Measurements from ENCODE around the gene HES5. TPM values are rescaled to one million over a fixed set of nuclear protein-coding genes. Genes with fewer than 3 reads are reported as not detected.

Gene HES5
- polyA plus RNA-seq, 1 donor (not counting 4 experiments of a cell fraction or from before 2014, with no cell fraction given), result 0.33 TPM

DNA sequence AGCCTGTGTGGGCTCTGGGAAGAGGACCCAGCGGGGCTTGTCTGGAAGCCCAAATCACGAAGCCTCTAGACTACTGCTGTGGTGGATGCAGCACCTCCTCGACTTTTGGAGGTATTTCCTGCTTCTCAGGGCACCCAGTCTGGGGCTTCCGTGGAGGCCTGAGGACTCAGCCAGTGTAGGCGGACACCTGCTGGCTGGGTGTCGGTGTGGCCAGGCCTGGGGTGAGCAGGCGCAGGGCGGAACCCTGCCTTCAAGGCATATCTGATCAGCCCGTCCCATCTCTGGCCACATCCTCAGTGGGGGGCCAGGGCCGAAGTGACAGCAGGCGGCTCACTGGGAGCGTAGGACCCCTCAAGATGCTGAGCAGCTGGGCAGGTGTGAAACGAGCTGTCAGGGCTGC is 47.0 kb downstream of the HES5 start:
- H3K36me3 ChIP-seq (ENCODE audit: control insufficient read depth in 2 of 2, extremely low read depth in 1 of 2, insufficient read depth in 2 of 2, low read length in 2 of 2), result peaks cover 41 to 51% of the 10 kb centered on the region in 2 experiments
- FAIRE-seq, result no peak
- no peaks in the 10 kb centered on the region for H3K9me3 ChIP-seq (ENCODE audit: control insufficient read depth, low read depth, low read length)
- no peak overlapping the region for H3K4me2 ChIP-seq (ENCODE audit: control insufficient read depth, extremely low read depth, insufficient read depth, low read depth, low read length)
- H3K9me1 ChIP-seq (ENCODE audit: control insufficient read depth, extremely low read depth, insufficient read depth, low read length), result no peaks in the 10 kb centered on the region
- peaks cover 45% of the 10 kb centered on the region for H4K20me1 ChIP-seq (ENCODE audit: control insufficient read depth, extremely low read depth, insufficient read depth, low read length)
- peaks cover 29% of the 10 kb centered on the region for H3K79me2 ChIP-seq (ENCODE audit: control insufficient read depth, insufficient read depth, low read length)
- no peak for DNase-seq (ENCODE audit: low read depth, low spot score)
- TF ChIP-seq EZH2 (IDR thresholded peaks at IDR 0.05; ENCODE audit: low read length), result no peak
- TF ChIP-seq, protein P1, sequence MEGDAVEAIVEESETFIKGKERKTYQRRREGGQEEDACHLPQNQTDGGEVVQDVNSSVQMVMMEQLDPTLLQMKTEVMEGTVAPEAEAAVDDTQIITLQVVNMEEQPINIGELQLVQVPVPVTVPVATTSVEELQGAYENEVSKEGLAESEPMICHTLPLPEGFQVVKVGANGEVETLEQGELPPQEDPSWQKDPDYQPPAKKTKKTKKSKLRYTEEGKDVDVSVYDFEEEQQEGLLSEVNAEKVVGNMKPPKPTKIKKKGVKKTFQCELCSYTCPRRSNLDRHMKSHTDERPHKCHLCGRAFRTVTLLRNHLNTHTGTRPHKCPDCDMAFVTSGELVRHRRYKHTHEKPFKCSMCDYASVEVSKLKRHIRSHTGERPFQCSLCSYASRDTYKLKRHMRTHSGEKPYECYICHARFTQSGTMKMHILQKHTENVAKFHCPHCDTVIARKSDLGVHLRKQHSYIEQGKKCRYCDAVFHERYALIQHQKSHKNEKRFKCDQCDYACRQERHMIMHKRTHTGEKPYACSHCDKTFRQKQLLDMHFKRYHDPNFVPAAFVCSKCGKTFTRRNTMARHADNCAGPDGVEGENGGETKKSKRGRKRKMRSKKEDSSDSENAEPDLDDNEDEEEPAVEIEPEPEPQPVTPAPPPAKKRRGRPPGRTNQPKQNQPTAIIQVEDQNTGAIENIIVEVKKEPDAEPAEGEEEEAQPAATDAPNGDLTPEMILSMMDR (optimal IDR thresholded peaks at IDR 0.05 in 1 of 3, IDR thresholded peaks at IDR 0.05 in 1 of 3, conservative IDR thresholded peaks at IDR 0.05 in 1 of 3; ENCODE audit: extremely low read depth in 1 of 3, insufficient read depth in 2 of 3, low read length in 3 of 3), result no peak
- no peaks in the 10 kb centered on the region for H3K27me3 ChIP-seq (ENCODE audit: control insufficient read depth, extremely low read depth, insufficient read depth, low read length)
- H2AFZ ChIP-seq (ENCODE audit: control insufficient read depth, low read length), result no peak overlapping the region
- no peak overlapping the region for H3K9ac ChIP-seq (ENCODE audit: control insufficient read depth, extremely low read depth, insufficient read depth, low read length)
- dilution Hi-C loops (cut with MboI; ENCODE audit: extremely low pct_ligation_motif_present, low sequenced_read_pairs), result no loop called here
- peaks cover 20% of the 10 kb centered on the region for H3K4me1 ChIP-seq (ENCODE audit: control insufficient read depth, extremely low read depth, insufficient read depth, low read length)
- H3K27ac ChIP-seq (ENCODE audit: control insufficient read depth, insufficient read depth, low read length), result no peak overlapping the region
- H3K4me3 ChIP-seq (ENCODE audit: control insufficient read depth in 2 of 3, extremely low read depth in 1 of 3, insufficient read depth in 2 of 3, low read depth in 1 of 3, low read length in 3 of 3), result no peak overlapping the region

DNA sequence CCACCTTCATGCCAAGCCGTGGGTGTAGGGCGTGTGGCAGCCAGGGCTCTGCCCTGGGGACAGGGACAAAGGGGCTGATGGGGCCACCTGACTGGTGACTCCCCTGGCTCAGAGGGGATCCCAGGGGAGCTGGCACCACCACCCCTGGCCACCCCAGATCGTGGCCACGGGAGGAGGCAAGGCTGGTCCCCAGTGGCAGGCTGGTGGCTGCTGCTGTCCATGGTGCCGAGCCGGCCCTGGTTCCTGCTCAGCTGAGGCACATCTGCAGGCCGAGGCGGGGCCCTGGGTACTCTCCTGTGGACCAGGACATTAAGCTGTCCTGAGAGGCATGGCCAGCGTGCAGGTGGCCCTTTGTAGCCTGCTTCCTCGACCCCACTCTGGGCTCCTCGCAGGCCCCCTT is 47.5 kb downstream of the HES5 start:
- peaks cover 30% of the 10 kb centered on the region for H3K79me2 ChIP-seq (ENCODE audit: control insufficient read depth, insufficient read depth, low read length)
- no peaks in the 10 kb centered on the region for H3K27me3 ChIP-seq (ENCODE audit: control insufficient read depth, extremely low read depth, insufficient read depth, low read length)
- H3K9me3 ChIP-seq (ENCODE audit: control insufficient read depth, low read depth, low read length), result no peaks in the 10 kb centered on the region
- TF ChIP-seq, protein P1 (optimal IDR thresholded peaks at IDR 0.05 in 1 of 3, IDR thresholded peaks at IDR 0.05 in 1 of 3, conservative IDR thresholded peaks at IDR 0.05 in 1 of 3; ENCODE audit: extremely low read depth in 1 of 3, insufficient read depth in 2 of 3, low read length in 3 of 3), result no peak
- TF ChIP-seq EZH2 (IDR thresholded peaks at IDR 0.05; ENCODE audit: low read length), result no peak
- peaks cover 36 to 48% of the 10 kb centered on the region in 2 experiments for H3K36me3 ChIP-seq (ENCODE audit: control insufficient read depth in 2 of 2, extremely low read depth in 1 of 2, insufficient read depth in 2 of 2, low read length in 2 of 2)
- dilution Hi-C loops (cut with MboI; ENCODE audit: extremely low pct_ligation_motif_present, low sequenced_read_pairs), result no loop called here
- H3K9me1 ChIP-seq (ENCODE audit: control insufficient read depth, extremely low read depth, insufficient read depth, low read length), result no peaks in the 10 kb centered on the region
- peaks cover 45% of the 10 kb centered on the region for H4K20me1 ChIP-seq (ENCODE audit: control insufficient read depth, extremely low read depth, insufficient read depth, low read length)
- no peak overlapping the region for H3K4me3 ChIP-seq (ENCODE audit: control insufficient read depth in 2 of 3, extremely low read depth in 1 of 3, insufficient read depth in 2 of 3, low read depth in 1 of 3, low read length in 3 of 3)
- peaks cover 20% of the 10 kb centered on the region for H3K4me1 ChIP-seq (ENCODE audit: control insufficient read depth, extremely low read depth, insufficient read depth, low read length)
- FAIRE-seq (no peak), DNase-seq (ENCODE audit: low read depth, low spot score) (no peak)
- no peak overlapping the region for H3K27ac ChIP-seq (ENCODE audit: control insufficient read depth, insufficient read depth, low read length)
- no peak overlapping the region for H2AFZ ChIP-seq (ENCODE audit: control insufficient read depth, low read length)
- no peak overlapping the region for H3K9ac ChIP-seq (ENCODE audit: control insufficient read depth, extremely low read depth, insufficient read depth, low read length)
- H3K4me2 ChIP-seq (ENCODE audit: control insufficient read depth, extremely low read depth, insufficient read depth, low read depth, low read length), result no peak overlapping the region

Data from keratinocyte (primary cell).